Ascending aorta (tissue), 2 donors: ENCODE results near the gene ERV3-1. TPM values are rescaled to one million over a fixed set of nuclear protein-coding genes. Genes with fewer than 3 reads are reported as not detected.

ENCODE experiments used
- DNase-seq, 2 donors: peaks; one replicate each; pipeline ENCODE4 v3.0.0-alpha.2; 2019; ENCODE audit warnings: low spot score in 2 of 2
- H3K27ac ChIP-seq, 2 donors: fragments of 200-600 bp; sonication (generic); one replicate each; pipeline ENCODE4 v1.5.1; 2016 to 2017; ENCODE audit warnings: mild to moderate bottlenecking in 1 of 2
- H3K27me3 ChIP-seq: fragments of 200-600 bp; sonication (generic); one replicate; pipeline ENCODE4 v1.5.1; 2017
- H3K36me3 ChIP-seq, 2 donors: fragments of 200-600 bp; sonication (generic); one replicate each; pipeline ENCODE4 v1.5.1; 2016
- H3K4me1 ChIP-seq, 2 donors: fragments of 200-600 bp; sonication (generic); one replicate each; pipeline ENCODE4 v1.5.1; 2016 to 2017; ENCODE audit warnings: mild to moderate bottlenecking in 1 of 2
- H3K4me3 ChIP-seq, 2 donors: fragments of 200-600 bp; sonication (generic); one replicate each; pipeline ENCODE4 v1.5.1; 2016 to 2017; ENCODE audit warnings: mild to moderate bottlenecking in 1 of 2
- H3K9me3 ChIP-seq, 2 donors: fragments of 200-600 bp; sonication (generic); one replicate each; pipeline ENCODE4 v1.5.1; 2016
- CTCF ChIP-seq, 3 experiments: fragments of 200-600 bp in 2 of 3; fragments of 450-650 bp in 1 of 3; sonication (generic) in 2 of 3; IDR thresholded peaks; one replicate each; pipeline ENCODE4 v1.5.1; 2016 to 2019; ENCODE audit warnings: antibody characterized with exemption in 3 of 3, mild to moderate bottlenecking in 1 of 3, moderate library complexity in 1 of 3
- intact Hi-C: fragments of 100-400 bp; cut with DNase I; formaldehyde crosslinking; loops from one replicate; pipeline ENCODE4 v1.15.1; 2023
- total RNA-seq: library from RNA; depleted of rRNA; stranded (reverse); fragments of >200 nt; gene quantifications from one replicate; pipeline ENCODE4 v1.1.0, GENCODE V29; 2016

ERV3-1 gene
- total RNA-seq, 1 donor from 2014 or later: 9.5 TPM

- H3K27me3 ChIP-seq: no peaks in the 10 kb centered on the region
- H3K4me1 ChIP-seq: no peaks in the 10 kb centered on the region
- H3K36me3 ChIP-seq: peaks cover 8 to 24% of the 10 kb centered on the region in 2 donors
- no peak within 1 kb of the TSS for H3K4me3 ChIP-seq
- peaks cover 31 to 52% of the 10 kb centered on the region in 2 donors for H3K9me3 ChIP-seq
- intact Hi-C loops: no loop called here
- no peak for TF ChIP-seq CTCF (IDR thresholded peaks at IDR 0.05)
- no peak for DNase-seq
- H3K27ac ChIP-seq: no peak within 1 kb of the TSS
Measured at GRCh38 chr7:64990936-64991335, 15.6 kb downstream of the ERV3-1 start, which contains the start of gene ZNF117. TSS of gene ZNF117 (minus strand) at chr7:64991036.

- Histone ChIP-seq H3K4me3 (no peak overlapping the region), H3K9me3 (peaks cover 24 to 45% of the 10 kb centered on the region in 2 donors), H3K27ac (no peak overlapping the region), H3K27me3 (no peaks in the 10 kb centered on the region), H3K36me3 (peaks cover 8 to 29% of the 10 kb centered on the region in 2 donors), H3K4me1 (no peaks in the 10 kb centered on the region)
- intact Hi-C loops: no loop called here
- no peak for TF ChIP-seq CTCF (IDR thresholded peaks at IDR 0.05)
- DNase-seq: no peak
Measured at GRCh38 chr7:64990216-64990615, 16.3 kb downstream of the ERV3-1 start.

GRCh38 chr7:64978497-64979203 lies 27.8 kb downstream of the ERV3-1 start:
- no peaks in the 10 kb centered on the region for H3K4me1 ChIP-seq
- no peak for TF ChIP-seq CTCF (IDR thresholded peaks at IDR 0.05)
- peaks cover 32 to 58% of the 10 kb centered on the region in 2 donors for H3K36me3 ChIP-seq
- H3K27ac ChIP-seq: no peak overlapping the region
- no peaks in the 10 kb centered on the region for H3K27me3 ChIP-seq
- peaks cover 45 to 85% of the 10 kb centered on the region in 2 donors for H3K9me3 ChIP-seq
- no peak overlapping the region for H3K4me3 ChIP-seq
- no peak for DNase-seq
- intact Hi-C loops: no loop called here

- Histone ChIP-seq H3K27ac (no peak overlapping the region), H3K9me3 (no peaks in the 10 kb centered on the region), H3K36me3 (no peaks in the 10 kb centered on the region), H3K4me1 (no peaks in the 10 kb centered on the region), H3K27me3 (no peaks in the 10 kb centered on the region), H3K4me3 (no peak overlapping the region)
- TF ChIP-seq CTCF (IDR thresholded peaks at IDR 0.05): no peak
- no peak for DNase-seq
- intact Hi-C loops: no loop called here
Measured at GRCh38 chr7:64965594-64965993, 40.9 kb downstream of the ERV3-1 start.

- no peak for TF ChIP-seq CTCF (IDR thresholded peaks at IDR 0.05)
- intact Hi-C loops: loop anchor here (10.0 kb wide), 1 partner anchor 416 kb away; the partner anchor contains the start of gene ZNF92
Measured at GRCh38 chr7:64959072-64959747, 47.3 kb downstream of the ERV3-1 start.

More at GRCh38 chr7:64959072-64959747, 47.3 kb downstream of the ERV3-1 start:
- Histone ChIP-seq H3K4me1 (no peaks in the 10 kb centered on the region), H3K27ac (no peak overlapping the region), H3K9me3 (no peaks in the 10 kb centered on the region), H3K36me3 (no peaks in the 10 kb centered on the region), H3K27me3 (no peaks in the 10 kb centered on the region), H3K4me3 (no peak overlapping the region)
- no peak for DNase-seq
